IPS-18c (cell line): Measurements from ENCODE around the gene C1orf74.

Experiments used
- H3K4me3 ChIP-seq: 2 replicates; pipeline ENCODE4 v1.7.0; 2013; ENCODE audit warnings: low read depth, mild to moderate bottlenecking, low read length, moderate library complexity; ENCODE audit not compliant: insufficient read depth
- H3K9me3 ChIP-seq: one replicate; pipeline ENCODE4 v1.6.1; 2013; ENCODE audit warnings: mild to moderate bottlenecking, low read length, moderate library complexity; ENCODE audit not compliant: control insufficient read depth, insufficient read depth

Gene C1orf74

GRCh38 chr1:209737118-209737505 lies 47.2 kb downstream of the C1orf74 start:
- no peak overlapping the region for H3K4me3 ChIP-seq
- peaks cover 4% of the 10 kb centered on the region for H3K9me3 ChIP-seq

- H3K4me3 ChIP-seq: no peak overlapping the region
- H3K9me3 ChIP-seq: peaks cover 4% of the 10 kb centered on the region
Measured at GRCh38 chr1:209736490-209737117, 47.8 kb downstream of the C1orf74 start.

GRCh38 chr1:209733409-209734192 lies 50.8 kb downstream of the C1orf74 start:
- H3K4me3 ChIP-seq: no peak overlapping the region
- H3K9me3 ChIP-seq: peaks cover 4% of the 10 kb centered on the region

GRCh38 chr1:209732725-209733124 lies 51.6 kb downstream of the C1orf74 start:
- peaks cover 4% of the 10 kb centered on the region for H3K9me3 ChIP-seq
- no peak overlapping the region for H3K4me3 ChIP-seq

- Histone ChIP-seq H3K4me3 (no peak overlapping the region), H3K9me3 (peaks cover 2% of the 10 kb centered on the region)
Measured at GRCh38 chr1:209729436-209729835, 54.9 kb downstream of the C1orf74 start.
